Muscle of leg (tissue), 11 donors: ENCODE measurements around the gene MICAL2. TPM values are rescaled to one million over a fixed set of nuclear protein-coding genes. Genes with fewer than 3 reads are reported as not detected.

Experiments
- DNase-seq: peaks from one replicate; pipeline ENCODE4 v3.0.0; 2013
- H3K27ac ChIP-seq: one replicate; pipeline ENCODE4 v1.5.1; 2013; ENCODE audit warnings: mild to moderate bottlenecking, low read length, control low read depth
- H3K27me3 ChIP-seq: one replicate; pipeline ENCODE4 v1.6.1; 2013; ENCODE audit warnings: low read length; ENCODE audit not compliant: control insufficient read depth, insufficient read depth
- H3K36me3 ChIP-seq: one replicate; pipeline ENCODE4 v1.6.1; 2013; ENCODE audit warnings: low read length; ENCODE audit not compliant: control insufficient read depth, insufficient read depth
- H3K4me1 ChIP-seq: one replicate; pipeline ENCODE4 v1.6.1; 2013; ENCODE audit warnings: low read length; ENCODE audit not compliant: control insufficient read depth, insufficient read depth
- H3K4me3 ChIP-seq: one replicate; pipeline ENCODE4 v1.5.1; 2013; ENCODE audit warnings: low read length, control low read depth
- H3K9me3 ChIP-seq: replicated peaks from 2 replicates; pipeline ENCODE4 v1.6.1; 2013; ENCODE audit warnings: low read depth, low read length; ENCODE audit not compliant: control insufficient read depth
- WGBS: methylation state at CpG from one replicate; pipeline ENCODE4 v1.1.5; 2013; ENCODE audit warnings: missing lambda C conversion rate; ENCODE audit not compliant: insufficient coverage; 5-methylcytosine and 5-hydroxymethylcytosine counted together
- polyA plus RNA-seq, 8 donors: library from polyadenylated mRNA; unstranded; fragments of 120-200 nt; gene quantifications; one replicate each; pipeline versions ENCODE4 v1.2.1 to v1.2.3, GENCODE V29; 2013; ENCODE audit warnings: inconsistent platforms in 1 of 8, low replicate concordance in 1 of 8; ENCODE audit not compliant: insufficient read length in 8 of 8, insufficient read depth in 1 of 8
- total RNA-seq: library from RNA; stranded (reverse); fragments of 120-200 nt; gene quantifications from one replicate; pipeline ENCODE4 v1.2.4, GENCODE V29; 2013

The MICAL2 gene
- total and polyA plus RNA-seq, 9 donors: 12.9 to 31.7 (median 21.8) TPM

- H3K27me3 ChIP-seq: no peaks in the 10 kb centered on the region
- no peak overlapping the region for H3K27ac ChIP-seq
- DNase-seq: no peak
- H3K36me3 ChIP-seq: no peaks in the 10 kb centered on the region
- no peaks in the 10 kb centered on the region for H3K9me3 ChIP-seq
- peaks cover 14% of the 10 kb centered on the region for H3K4me1 ChIP-seq
- WGBS: 100% methylated on average over 5 of the region's 6 CpGs
- no peak overlapping the region for H3K4me3 ChIP-seq
Observed at GRCh38 chr11:12154871-12155668, 44.7 kb downstream of the MICAL2 start.

- Histone ChIP-seq H3K27ac (no peak overlapping the region), H3K4me3 (no peak overlapping the region), H3K9me3 (no peaks in the 10 kb centered on the region), H3K4me1 (peaks cover 20% of the 10 kb centered on the region), H3K36me3 (no peaks in the 10 kb centered on the region), H3K27me3 (no peaks in the 10 kb centered on the region)
- 97% methylated on average over 4 of the region's 8 CpGs for WGBS
- no peak for DNase-seq
Observed at GRCh38 chr11:12155696-12156095, 45.3 kb downstream of the MICAL2 start.

DNA sequence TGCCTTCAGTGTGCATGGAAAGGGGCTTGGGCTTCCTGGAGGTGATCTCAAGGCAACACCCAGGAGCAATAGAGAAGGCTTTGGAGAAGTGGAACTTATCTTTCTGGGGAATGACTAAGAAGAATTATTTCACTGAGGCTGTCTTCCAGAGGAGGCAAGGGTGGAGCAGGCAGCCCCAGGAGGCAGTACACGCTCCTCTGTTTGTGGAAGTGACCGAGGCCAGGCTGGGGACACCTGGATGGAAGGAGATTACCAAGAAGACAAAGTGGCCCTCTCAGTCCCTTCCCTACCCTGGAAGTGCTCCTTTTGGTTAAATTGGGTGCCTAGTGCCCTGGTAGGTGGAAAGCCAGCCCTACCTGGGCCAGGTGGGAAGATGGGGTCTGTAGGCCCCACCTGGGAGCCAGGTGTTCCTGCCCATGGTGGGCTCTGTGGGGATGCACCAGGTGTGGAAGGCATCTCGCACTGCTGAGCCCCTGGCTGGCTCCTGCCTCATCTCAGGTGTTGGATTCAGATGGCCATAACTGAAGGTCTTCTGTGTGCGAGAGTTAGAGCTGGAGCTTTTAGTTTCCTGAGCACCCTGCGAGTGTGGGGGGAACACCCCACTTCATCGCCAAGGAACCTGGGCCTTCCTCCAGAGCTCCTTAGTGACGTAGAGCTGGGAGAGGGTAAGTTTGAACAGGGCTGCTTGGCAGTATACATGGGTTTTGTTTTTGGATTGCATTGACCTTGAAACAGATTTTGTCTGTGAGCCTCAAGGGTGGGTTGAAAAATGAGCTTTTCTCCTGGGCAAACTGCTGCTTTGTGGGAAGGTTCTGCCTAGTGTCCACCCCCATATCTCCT, 46.1 kb downstream of the MICAL2 start:
- peaks cover 28% of the 10 kb centered on the region for H3K4me1 ChIP-seq
- no peaks in the 10 kb centered on the region for H3K36me3 ChIP-seq
- H3K27me3 ChIP-seq: no peaks in the 10 kb centered on the region
- WGBS: 100% methylated on average over 1 of the region's 7 CpGs
- no peak overlapping the region for H3K27ac ChIP-seq
- no peak overlapping the region for H3K4me3 ChIP-seq
- H3K9me3 ChIP-seq: no peaks in the 10 kb centered on the region
- DNase-seq: no peak

- Histone ChIP-seq H3K36me3 (no peaks in the 10 kb centered on the region), H3K9me3 (no peaks in the 10 kb centered on the region), H3K4me1 (peaks cover 34% of the 10 kb centered on the region), H3K27me3 (no peaks in the 10 kb centered on the region), H3K4me3 (no peak overlapping the region), H3K27ac (no peak overlapping the region)
- WGBS: 57% methylated on average over 1 of the region's 1 CpG
- no peak for DNase-seq
Observed at GRCh38 chr11:12157241-12157661, 46.9 kb downstream of the MICAL2 start.

- H3K27ac ChIP-seq: peak overlapping the region; percentile 53
- H3K4me1 ChIP-seq: peaks cover 50% of the 10 kb centered on the region
- H3K4me3 ChIP-seq: no peak overlapping the region
- no peaks in the 10 kb centered on the region for H3K27me3 ChIP-seq
- 83% methylated on average over 3 of the region's 7 CpGs for WGBS
- no peaks in the 10 kb centered on the region for H3K36me3 ChIP-seq
- DNase-seq: no peak
- H3K9me3 ChIP-seq: no peaks in the 10 kb centered on the region
Observed at GRCh38 chr11:12158909-12159308, 48.5 kb downstream of the MICAL2 start.

DNA sequence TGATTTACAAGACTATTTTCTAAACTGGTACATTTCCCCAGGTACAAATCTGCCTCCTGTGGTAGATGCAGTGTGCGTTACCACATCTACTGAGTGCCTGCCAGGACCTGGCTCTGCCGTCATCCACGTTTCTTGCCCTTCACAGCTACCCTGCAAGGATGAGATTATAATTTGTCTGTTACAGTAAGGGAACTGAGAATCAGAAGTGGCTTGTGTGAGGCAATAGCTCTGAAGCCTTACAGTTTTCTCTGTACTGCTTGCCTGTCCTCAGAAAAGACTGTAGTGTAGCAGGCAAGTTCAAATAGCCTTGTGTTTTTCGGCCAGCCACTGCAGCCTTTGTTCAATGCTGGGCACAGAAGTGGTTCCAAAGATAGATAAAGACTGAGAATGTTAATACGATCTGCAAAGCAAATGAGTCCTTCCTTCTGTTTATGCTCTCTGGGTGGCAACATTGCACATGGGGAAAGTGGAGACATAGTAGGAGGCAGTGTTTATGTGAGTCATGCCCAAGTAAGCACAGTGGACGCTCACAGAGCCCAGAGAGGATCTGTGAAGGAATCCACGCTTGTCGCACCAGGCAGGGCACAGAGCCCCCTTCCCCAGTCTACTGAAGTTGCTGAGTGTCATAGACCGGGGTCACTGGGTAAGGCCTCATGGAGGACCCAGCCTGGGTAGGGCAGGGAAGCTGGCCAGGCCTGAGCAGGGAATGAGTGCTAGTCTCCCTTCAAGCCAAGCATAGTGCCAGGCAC, 49.1 kb downstream of the MICAL2 start:
- 73% methylated on average over 8 of the region's 9 CpGs for WGBS
- Histone ChIP-seq H3K4me1 (peaks cover 53% of the 10 kb centered on the region), H3K4me3 (no peak overlapping the region), H3K27me3 (no peaks in the 10 kb centered on the region), H3K36me3 (no peaks in the 10 kb centered on the region), H3K27ac (peak overlapping the region; percentile 53), H3K9me3 (no peaks in the 10 kb centered on the region)
- DNase-seq: no peak

- WGBS: 86% methylated on average over 6 of the region's 6 CpGs
Observed at GRCh38 chr11:12160231-12160630, 49.8 kb downstream of the MICAL2 start.

GRCh38 chr11:12160680-12161079, 50.3 kb downstream of the MICAL2 start:
- H3K27me3 ChIP-seq: no peaks in the 10 kb centered on the region
- H3K4me3 ChIP-seq: no peak overlapping the region
- H3K27ac ChIP-seq: peak overlapping the region; percentile 45
- peaks cover 54% of the 10 kb centered on the region for H3K4me1 ChIP-seq
- 54% methylated on average over 7 of the region's 12 CpGs for WGBS
- H3K36me3 ChIP-seq: no peaks in the 10 kb centered on the region
- DNase-seq: no peak
- no peaks in the 10 kb centered on the region for H3K9me3 ChIP-seq

More at GRCh38 chr11:12160231-12160630, 49.8 kb downstream of the MICAL2 start:
- no peak for DNase-seq
- Histone ChIP-seq H3K27ac (peak overlapping the region; percentile 45), H3K36me3 (no peaks in the 10 kb centered on the region), H3K27me3 (no peaks in the 10 kb centered on the region), H3K4me3 (no peak overlapping the region), H3K9me3 (no peaks in the 10 kb centered on the region), H3K4me1 (peaks cover 54% of the 10 kb centered on the region)

GRCh38 chr11:12161137-12161536, 50.7 kb downstream of the MICAL2 start:
- H3K4me1 ChIP-seq: peaks cover 54% of the 10 kb centered on the region
- H3K4me3 ChIP-seq: no peak overlapping the region
- no peak for DNase-seq
- no peaks in the 10 kb centered on the region for H3K36me3 ChIP-seq
- H3K27ac ChIP-seq: peak overlapping the region; percentile 4
- H3K9me3 ChIP-seq: no peaks in the 10 kb centered on the region
- WGBS: 66% methylated on average over 3 of the region's 4 CpGs
- H3K27me3 ChIP-seq: no peaks in the 10 kb centered on the region
